HG03039 (cell line): ENCODE results near the gene MAGEB10.
"Not testable (repeated sequence)": the region's sequence is repeated elsewhere in the genome, so short reads cannot be mapped to it uniquely, and the experiment has no call there.

ENCODE experiments used
- ATAC-seq: cut with Tn5 transposase; IDR thresholded peaks from one replicate; pipeline ENCODE4 v1.9.1; 2021; ENCODE audit warnings: mild to moderate bottlenecking, moderate library complexity; ENCODE audit not compliant: unreplicated experiment

The MAGEB10 gene, protein sequence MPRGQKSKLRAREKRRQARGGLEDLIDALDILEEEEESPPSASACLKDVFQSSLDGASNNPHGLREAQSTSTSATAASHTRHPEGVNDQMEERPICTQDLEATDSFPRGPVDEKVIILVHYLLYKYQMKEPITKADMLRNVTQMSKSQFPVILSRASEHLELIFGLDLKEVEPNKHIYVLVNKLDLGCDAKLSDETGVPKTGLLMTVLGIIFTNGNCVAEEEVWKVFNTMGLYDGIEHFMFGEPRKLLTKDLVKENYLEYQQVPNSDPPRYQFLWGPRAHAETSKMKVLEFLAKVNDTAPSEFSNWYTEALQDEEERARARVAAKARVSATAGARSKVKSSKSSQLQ

DNA sequence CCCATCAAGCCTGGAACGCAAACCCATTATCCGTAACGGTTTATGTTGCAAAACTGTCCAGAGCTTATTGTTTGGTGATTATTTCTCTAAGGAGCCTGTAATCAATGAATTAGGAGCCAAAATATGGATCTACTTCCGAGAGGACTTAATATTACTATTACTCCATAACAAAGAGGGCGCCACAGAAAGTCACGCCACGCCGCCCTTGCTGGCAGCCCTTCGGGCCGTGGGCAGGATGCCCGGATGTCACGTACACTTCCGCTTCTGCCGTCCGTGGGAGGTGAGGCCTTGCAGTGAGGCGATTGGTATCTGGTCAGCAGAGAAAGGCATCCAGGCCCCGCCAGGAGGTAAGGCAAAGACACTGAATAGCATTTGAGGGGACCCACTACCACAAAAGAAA is at the start of gene MAGEB10:
Gene MAGEB10 (plus strand): TSS at position 301 of the 400 bp plus-strand sequence. CDS start 13,317 bp downstream, outside the sequence.
- no peak for ATAC-seq

DNA sequence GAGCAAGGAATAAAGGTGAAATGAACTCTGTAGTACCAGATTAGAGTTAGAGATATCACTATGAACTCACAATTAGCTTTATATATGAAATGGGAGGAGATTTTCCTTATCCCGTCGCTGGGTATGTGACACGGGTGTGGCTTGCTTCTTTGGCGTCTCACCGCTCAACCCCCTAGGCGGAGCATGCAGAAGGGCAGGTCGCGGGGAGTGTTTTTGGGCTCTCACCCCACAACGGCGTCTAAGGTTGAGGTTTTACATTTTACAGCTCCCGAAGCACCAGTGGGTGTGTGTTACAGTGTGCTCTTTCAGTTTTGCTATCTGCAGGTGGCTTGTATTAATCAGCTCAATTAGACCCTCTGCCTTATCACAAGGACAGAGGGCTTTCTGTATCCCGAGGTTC is 42.1 kb upstream of the MAGEB10 start:
- no peak for ATAC-seq

DNA sequence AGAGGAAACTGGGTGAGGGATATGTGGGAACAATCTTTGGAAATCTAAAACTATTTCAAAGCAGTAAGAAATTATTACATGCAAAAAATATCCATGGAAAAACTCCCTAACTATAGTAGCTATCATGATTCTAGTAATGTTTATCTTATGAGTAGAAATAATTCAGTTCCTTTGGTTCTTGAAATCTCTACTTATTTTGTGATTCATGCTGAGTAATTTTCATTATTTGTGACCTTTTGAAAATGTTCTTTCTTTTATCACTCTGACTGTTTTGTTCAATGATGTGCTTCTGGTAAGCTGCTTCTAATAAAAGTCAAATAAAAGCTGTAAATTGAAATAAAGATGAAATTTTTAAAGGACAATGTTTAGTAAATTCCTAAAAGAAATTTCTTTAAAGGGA is 40.4 kb upstream of the MAGEB10 start:
- ATAC-seq: no peak

DNA sequence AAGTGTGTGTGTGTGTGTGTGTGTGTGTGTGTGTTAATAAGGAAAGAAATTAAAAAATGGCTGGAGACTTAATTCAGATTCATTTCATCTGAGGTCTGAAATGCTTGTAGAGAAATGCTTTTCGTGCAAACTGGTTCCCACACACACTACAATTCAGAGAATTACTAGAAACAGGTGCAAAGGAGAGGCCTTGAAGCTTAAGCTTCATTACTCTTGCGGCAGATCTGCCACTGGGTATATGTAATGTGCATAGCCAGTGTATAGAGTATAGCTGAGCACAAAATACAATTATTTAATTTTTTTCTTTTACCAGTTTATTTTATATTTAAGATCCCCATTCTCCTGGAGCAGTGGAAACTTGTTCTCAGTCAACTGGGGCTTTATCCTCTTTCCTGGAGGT is 31.8 kb upstream of the MAGEB10 start:
- no peak for ATAC-seq

DNA sequence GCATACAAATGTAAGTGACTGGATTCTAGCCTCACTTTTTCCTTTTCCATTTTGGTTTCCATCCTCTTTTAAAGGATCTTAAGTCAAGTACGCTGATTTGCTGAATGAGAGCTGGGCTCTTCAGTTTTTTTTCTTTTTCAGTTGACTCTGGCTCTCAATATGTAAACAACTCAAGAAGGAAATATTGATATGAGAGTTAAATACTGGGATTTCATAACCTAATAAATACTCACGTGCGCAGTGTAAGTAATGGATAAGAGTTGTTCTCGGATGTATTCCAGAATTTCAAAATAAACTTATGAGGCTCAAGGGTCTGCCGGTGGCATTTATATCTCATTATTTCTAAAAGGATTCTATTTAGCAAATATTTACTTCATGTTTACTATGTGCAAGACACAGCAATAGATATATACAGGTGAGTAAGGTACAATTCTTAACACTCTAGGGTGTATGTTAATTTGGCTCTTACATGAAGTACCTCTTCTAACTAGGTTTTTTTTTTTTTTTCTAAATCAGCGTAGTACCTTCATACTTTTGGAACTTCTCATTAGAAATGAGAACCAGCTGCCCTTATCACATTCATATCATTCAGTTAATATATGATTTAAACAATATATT is 11.0 kb upstream of the MAGEB10 start:
- no peak for ATAC-seq

DNA sequence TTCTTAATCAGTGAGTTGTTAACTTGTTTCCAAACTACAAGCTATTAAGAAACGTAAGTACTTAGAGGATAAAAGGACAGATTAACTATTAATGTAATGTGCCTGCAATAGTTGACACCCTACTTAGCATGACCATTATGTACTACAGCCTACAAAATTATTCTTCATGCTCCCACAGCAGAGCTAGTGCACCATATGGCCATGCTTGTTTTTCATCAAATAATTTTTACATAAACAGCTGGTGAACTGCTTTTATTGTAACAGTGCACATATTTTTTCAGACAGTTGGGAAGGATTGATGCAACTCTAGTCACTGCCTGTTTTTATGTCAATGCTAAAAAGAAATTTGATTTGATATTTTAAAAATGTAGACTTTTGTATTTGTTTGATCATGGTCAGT is 10.2 kb upstream of the MAGEB10 start:
- no peak for ATAC-seq

DNA sequence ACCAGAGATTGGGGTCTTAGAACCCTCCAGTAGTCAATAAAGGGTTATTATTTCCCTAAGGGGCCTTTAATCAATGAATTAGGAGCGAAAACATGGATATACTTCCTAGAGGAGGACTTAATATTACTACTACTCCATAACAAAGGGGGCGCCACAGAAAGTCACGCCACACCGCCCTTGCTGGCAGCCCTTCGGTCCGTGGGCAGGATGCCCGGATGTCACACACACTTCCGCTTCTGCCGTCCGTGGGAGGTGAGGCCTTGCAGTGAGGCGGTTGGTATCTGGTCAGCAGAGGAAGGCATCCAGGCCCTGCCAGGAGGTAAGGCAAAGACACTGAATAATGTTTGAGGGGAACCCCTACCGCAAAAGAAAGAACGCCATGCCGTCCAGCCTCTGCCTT is 436 bp downstream of the MAGEB10 start:
- ATAC-seq: no peak

DNA sequence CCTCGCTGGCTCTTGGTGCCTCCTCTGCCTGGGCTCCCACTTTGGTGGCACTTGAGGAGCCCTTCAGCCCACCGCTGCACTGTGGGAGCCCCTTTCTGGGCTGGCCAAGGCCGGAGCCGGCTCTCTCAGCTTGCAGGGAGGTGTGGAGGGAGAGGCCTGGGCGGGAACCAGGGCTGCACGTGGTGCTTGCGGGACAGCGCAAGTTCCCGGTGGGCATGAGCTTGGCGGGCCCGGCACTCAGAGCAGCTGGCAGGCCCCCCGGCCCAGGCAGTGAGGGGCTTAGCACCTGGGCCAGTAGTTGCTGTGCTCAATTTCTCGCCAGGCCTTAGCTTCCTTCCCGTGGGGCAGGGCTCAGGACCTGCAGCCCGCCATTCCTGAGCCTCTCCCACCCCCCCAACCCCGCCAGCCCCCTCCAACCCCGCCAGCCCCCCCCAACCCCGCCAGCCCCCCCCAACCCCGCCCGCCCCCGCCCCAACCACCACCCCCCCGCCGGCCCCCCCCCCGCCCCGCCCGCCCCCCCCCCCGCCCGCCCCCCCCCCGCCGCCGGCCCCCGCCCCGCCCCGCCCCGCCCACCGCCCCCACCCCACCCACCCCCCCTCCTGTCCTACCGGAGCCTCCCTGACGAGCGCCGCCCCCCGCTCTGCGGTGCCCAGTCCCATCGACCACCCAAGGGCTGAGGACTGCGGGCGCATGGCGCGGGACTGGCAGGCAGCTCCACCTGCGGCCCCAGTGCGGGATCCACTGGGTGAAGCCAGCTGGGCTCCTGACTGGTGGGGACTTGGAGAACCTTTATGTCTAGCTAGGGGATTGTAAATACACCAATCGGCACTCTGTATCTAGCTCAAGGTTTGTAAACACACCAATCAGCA is 1.4 kb downstream of the MAGEB10 start:
- not testable (repeated sequence) for ATAC-seq

DNA sequence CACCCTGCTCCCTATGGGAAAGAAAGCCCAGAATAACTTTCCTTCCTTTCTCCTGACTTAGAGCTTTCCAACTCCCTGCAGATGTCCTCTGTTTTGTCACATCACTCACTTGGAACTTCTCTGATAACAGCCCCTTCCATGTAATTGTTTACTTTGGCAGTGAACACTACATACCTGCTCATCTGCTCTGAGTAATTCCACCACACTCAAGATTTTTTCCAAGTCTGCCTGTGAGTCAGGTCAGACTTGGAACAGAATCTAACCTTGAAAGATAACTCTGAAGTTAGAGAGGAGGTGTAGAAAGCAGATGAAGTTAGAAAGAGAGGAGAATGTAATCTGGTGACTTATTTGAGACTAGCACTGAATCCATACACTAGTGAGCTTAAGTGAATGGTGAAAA is 7.4 kb downstream of the MAGEB10 start:
- no peak for ATAC-seq

DNA sequence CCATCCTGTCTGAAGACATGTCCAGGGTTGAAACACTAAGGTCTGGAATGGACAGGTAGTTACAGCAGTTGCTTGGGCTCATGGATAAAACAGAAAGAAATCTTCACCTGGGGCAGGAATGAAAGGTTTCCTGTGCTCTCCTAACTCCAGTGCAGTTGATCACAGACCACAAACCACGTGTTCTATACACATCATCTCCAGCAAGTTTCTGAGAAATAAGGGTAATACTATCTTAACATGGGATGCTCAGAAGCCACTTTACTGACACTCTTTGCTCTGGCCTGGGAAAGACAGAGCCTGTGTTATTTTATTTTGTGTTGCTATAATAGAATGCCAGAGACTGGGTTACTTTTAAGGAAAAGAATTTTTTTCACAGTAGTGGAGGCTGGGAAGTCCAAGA is 16.0 kb downstream of the MAGEB10 start:
- no peak for ATAC-seq

DNA sequence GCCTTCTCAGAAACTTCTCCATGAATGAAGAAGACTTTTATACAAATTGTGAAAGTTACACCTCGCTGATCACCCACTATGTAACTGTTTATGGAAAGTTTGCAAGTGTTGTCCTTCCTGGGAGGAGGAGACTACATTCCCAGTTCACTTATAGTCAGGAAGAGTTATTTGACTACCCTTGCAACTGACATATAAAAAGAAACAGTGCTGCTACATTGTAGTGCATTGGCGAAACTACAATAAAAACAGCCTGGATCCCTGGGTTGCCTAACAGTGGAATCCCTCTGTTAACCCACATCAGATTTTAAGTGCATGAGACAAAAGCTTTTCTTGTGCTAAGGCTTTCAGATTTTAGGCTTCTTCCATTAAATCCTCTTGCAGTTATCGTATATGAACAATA is 30.4 kb downstream of the MAGEB10 start:
- ATAC-seq: no peak

DNA sequence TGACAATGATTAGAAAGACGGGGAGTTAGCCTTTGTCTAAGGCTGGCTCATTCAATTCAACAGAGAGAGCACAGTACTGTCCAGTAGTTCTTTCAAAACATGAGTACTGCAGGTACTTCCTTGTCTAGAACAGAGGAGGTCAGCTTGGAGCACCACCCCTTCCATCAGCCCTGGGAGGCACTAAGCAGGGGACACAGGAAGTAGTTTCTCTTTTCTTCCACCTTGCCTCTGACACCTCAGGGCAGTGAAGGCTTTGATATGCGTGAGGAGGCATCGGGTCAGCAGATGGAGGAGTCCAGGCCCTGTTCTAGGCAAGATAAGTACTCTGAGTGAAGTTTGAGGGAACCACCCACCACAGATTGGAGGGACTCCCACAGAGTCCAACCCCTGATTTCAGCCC is 33.1 kb downstream of the MAGEB10 start:
- no peak for ATAC-seq

DNA sequence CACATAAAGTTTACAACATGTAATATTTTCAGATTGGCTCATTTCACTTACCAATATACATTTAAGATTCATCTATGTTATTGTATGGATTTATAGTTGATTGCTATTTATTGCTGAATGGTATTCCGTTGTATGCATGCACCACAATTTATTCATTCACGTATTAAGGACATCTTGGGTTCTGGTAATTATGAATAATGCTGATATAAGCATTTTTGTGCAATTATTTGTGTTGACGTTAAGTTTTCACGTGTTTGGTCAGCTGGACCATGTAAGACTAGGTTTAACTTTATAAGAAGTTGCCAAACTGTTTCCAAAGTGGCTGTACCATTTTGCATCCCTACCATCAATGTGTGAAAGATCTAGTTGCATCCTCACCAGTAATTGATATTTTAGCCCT is 35.1 kb downstream of the MAGEB10 start:
- no peak for ATAC-seq

DNA sequence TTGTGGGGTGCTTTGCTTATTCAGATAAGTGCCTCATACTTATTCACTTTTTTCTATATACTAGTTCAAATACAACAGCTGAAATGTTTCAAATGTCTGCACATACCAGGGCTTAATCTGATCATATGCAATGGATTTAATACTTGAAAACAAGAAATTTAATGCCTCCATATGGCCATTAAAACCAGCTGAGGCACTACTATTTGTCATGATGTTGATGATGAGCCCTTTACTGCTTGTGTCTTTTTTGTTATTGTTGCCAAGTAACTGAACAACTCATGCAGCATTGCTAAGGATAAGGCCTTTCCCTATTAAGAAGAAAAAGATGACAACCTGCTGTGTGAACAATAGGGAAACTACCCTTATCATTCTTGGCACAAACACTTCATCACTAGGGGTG is 52.5 kb downstream of the MAGEB10 start:
- ATAC-seq: no peak

DNA sequence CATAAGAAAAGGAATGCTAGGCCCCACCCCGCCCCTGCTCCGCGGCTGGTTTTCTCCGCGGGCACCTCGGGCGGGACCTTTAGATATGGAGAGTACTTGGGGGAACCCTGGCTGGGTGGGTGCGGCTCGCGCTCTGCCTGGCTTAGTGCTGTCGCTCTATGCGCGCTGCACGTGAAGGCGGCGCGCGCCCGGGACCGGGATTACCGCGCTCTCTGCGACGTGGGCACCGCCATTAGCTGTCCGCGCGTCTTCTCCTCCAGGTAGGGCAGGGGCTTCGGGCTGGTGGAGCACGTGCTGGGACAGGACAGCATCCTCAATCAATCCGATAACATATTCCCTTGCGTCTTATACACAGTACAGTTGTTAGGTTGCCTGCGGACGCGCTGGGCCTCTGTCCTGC is 56.0 kb downstream of the MAGEB10 start:
- ATAC-seq: no peak
